ENCODE data around the gene NCAN. TPM values are rescaled to one million over a fixed set of nuclear protein-coding genes. Genes with fewer than 3 reads are reported as not detected.

NCAN gene
- total and polyA plus RNA-seq, 4 donors: 0.06 TPM; not detected in 3

GRCh38 chr19:19263886-19264487 is 52.2 kb downstream of the NCAN start:
- Histone ChIP-seq H3K4me3 (ENCODE audit: low read depth in 1 of 3, low read length in 3 of 3) (no peak overlapping the region), H3K9me3 (ENCODE audit: control insufficient read depth in 4 of 4, low read length in 3 of 4) (no peaks in the 10 kb centered on the region), H3K27me3 (ENCODE audit: control insufficient read depth in 4 of 4, insufficient read depth in 4 of 4, low read length in 3 of 4) (no peaks in the 10 kb centered on the region), H3K9ac (ENCODE audit: low read depth in 1 of 2, low read length in 2 of 2) (no peak overlapping the region), H3K36me3 (ENCODE audit: control insufficient read depth in 4 of 4, insufficient read depth in 3 of 4, low read depth in 1 of 4, low read length in 3 of 4) (peaks cover 0 to 14% (median 7%) of the 10 kb centered on the region in 4 donors), H3K27ac (ENCODE audit: low read depth in 1 of 2, low read length in 2 of 2) (no peak overlapping the region), H3K4me1 (ENCODE audit: control insufficient read depth in 4 of 4, insufficient read depth in 4 of 4, low read length in 3 of 4) (peaks cover 0 to 3% (median 2%) of the 10 kb centered on the region in 4 donors)
- TF ChIP-seq HNF4G (IDR thresholded peaks at IDR 0.05) (no peak), RAD21 (IDR thresholded peaks at IDR 0.05) (no peak)
- 84% methylated on average over 7 of the region's 7 CpGs for WGBS
- no peak for DNase-seq (ENCODE audit: low spot score)

GRCh38 chr19:19267305-19267704 is 55.5 kb downstream of the NCAN start:
- Histone ChIP-seq H3K4me3 (ENCODE audit: low read depth in 1 of 3, low read length in 3 of 3) (no peak overlapping the region), H3K27ac (ENCODE audit: low read depth in 1 of 2, low read length in 2 of 2) (no peak overlapping the region), H3K9ac (ENCODE audit: low read depth in 1 of 2, low read length in 2 of 2) (no peak overlapping the region), H3K27me3 (ENCODE audit: control insufficient read depth in 4 of 4, insufficient read depth in 4 of 4, low read length in 3 of 4) (no peaks in the 10 kb centered on the region), H3K9me3 (ENCODE audit: control insufficient read depth in 4 of 4, low read length in 3 of 4) (no peaks in the 10 kb centered on the region), H3K4me1 (ENCODE audit: control insufficient read depth in 4 of 4, insufficient read depth in 4 of 4, low read length in 3 of 4) (peaks cover 3 to 11% (median 8%) of the 10 kb centered on the region in 4 donors), H3K36me3 (ENCODE audit: control insufficient read depth in 4 of 4, insufficient read depth in 3 of 4, low read depth in 1 of 4, low read length in 3 of 4) (peaks cover 0 to 14% (median 7%) of the 10 kb centered on the region in 4 donors)
- WGBS: 93% methylated on average over 3 of the region's 3 CpGs
- no peak for DNase-seq (ENCODE audit: low spot score)
- TF ChIP-seq SP1 (IDR thresholded peaks at IDR 0.05): no peak
- TF ChIP-seq ZBTB33 (IDR thresholded peaks at IDR 0.05): no peak
- no peak for TF ChIP-seq MAX (IDR thresholded peaks at IDR 0.05)
- no peak for TF ChIP-seq EGR1 (IDR thresholded peaks at IDR 0.05; ENCODE audit: low read depth in 2 of 2)
- TF ChIP-seq JUND (IDR thresholded peaks at IDR 0.05): no peak
- no peak for TF ChIP-seq TAF1 (conservative IDR thresholded peaks at IDR 0.05)
- TF ChIP-seq GABPA (IDR thresholded peaks at IDR 0.05 in 1 of 2, conservative IDR thresholded peaks at IDR 0.05 in 1 of 2): no peak
- no peak for TF ChIP-seq CTCF (IDR thresholded peaks at IDR 0.05; ENCODE audit: low read depth, low read length, missing input control)
- no peak for TF ChIP-seq RXRA (IDR thresholded peaks at IDR 0.05)

- H3K27ac ChIP-seq (ENCODE audit: low read depth in 1 of 2, low read length in 2 of 2): no peak overlapping the region
- H3K36me3 ChIP-seq (ENCODE audit: control insufficient read depth in 4 of 4, insufficient read depth in 3 of 4, low read depth in 1 of 4, low read length in 3 of 4): peaks cover 0 to 14% (median 7%) of the 10 kb centered on the region in 4 donors
- no peak overlapping the region for H3K4me3 ChIP-seq (ENCODE audit: low read depth in 1 of 3, low read length in 3 of 3)
- no peaks in the 10 kb centered on the region for H3K9me3 ChIP-seq (ENCODE audit: control insufficient read depth in 4 of 4, low read length in 3 of 4)
- 80% methylated on average over 10 of the region's 10 CpGs for WGBS
- peaks cover 6 to 20% (median 15%) of the 10 kb centered on the region in 4 donors for H3K4me1 ChIP-seq (ENCODE audit: control insufficient read depth in 4 of 4, insufficient read depth in 4 of 4, low read length in 3 of 4)
- H3K9ac ChIP-seq (ENCODE audit: low read depth in 1 of 2, low read length in 2 of 2): no peak overlapping the region
- no peaks in the 10 kb centered on the region for H3K27me3 ChIP-seq (ENCODE audit: control insufficient read depth in 4 of 4, insufficient read depth in 4 of 4, low read length in 3 of 4)
- no peak for DNase-seq (ENCODE audit: low spot score)
- TF ChIP-seq RAD21 (IDR thresholded peaks at IDR 0.05) (peak in 1 of 2 donors; percentile 14), RXRA (IDR thresholded peaks at IDR 0.05) (peak in 1 of 2 donors; percentile 44), HNF4A (conservative IDR thresholded peaks at IDR 0.05) (peak in 1 of 2 donors; percentile 47), ATF3 (IDR thresholded peaks at IDR 0.05) (peak; percentile 14), FOXA2 (IDR thresholded peaks at IDR 0.05) (no peak)
These were observed 57.0 kb downstream of the NCAN start for GRCh38 chr19:19268453-19269385.

All from liver (tissue), 9 donors.